ENCODE data around the gene ITGA7. TPM values are rescaled to one million over a fixed set of nuclear protein-coding genes. Genes with fewer than 3 reads are reported as not detected.

ITGA7 gene
- total RNA-seq, 4 donors from 2014 or later = 7.9 to 16.9 (median 9.8) TPM

DNA sequence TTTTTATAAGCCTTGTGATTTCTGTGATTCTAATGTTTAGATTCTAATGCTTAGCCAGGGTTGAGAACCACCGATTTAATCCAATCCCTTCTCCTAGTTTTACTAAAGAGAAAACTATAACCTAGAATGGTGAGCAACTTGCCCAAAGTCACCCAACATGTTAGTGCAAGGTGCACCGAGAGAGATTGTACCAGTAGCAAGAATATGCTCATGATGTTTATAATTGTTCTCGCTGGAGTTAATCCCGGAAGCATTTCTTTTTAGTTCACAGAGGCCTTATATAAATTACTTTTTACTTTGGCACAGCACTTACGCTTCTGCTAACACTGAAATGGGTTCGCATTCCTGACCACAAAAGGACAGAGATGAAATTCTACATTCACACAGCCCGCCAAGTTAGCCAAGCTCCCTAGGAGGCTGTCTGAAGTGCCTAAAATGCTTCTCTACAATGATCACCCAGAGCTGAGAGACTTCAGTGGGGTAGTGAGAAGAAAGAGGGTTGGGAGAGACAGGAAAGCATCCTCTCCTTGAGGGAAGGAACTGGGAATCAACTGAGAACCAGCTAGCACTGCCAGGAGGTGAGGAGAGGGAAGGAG, 7.6 kb upstream of the ITGA7 start:
- H3K36me3 ChIP-seq = no peaks in the 10 kb centered on the region
- 55 to 56% methylated on average over 7 of the region's 7 CpGs for WGBS, 2 donors
- peak overlapping the region in 2 of 3 donors; percentile 21 to 69 for H3K4me3 ChIP-seq (replicated peaks in 1 of 3)
- intact Hi-C loops (cut with DNase I) = no loop called here
- no peak for TF ChIP-seq POLR2A (IDR thresholded peaks at IDR 0.05)
- TF ChIP-seq, protein P1, sequence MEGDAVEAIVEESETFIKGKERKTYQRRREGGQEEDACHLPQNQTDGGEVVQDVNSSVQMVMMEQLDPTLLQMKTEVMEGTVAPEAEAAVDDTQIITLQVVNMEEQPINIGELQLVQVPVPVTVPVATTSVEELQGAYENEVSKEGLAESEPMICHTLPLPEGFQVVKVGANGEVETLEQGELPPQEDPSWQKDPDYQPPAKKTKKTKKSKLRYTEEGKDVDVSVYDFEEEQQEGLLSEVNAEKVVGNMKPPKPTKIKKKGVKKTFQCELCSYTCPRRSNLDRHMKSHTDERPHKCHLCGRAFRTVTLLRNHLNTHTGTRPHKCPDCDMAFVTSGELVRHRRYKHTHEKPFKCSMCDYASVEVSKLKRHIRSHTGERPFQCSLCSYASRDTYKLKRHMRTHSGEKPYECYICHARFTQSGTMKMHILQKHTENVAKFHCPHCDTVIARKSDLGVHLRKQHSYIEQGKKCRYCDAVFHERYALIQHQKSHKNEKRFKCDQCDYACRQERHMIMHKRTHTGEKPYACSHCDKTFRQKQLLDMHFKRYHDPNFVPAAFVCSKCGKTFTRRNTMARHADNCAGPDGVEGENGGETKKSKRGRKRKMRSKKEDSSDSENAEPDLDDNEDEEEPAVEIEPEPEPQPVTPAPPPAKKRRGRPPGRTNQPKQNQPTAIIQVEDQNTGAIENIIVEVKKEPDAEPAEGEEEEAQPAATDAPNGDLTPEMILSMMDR (IDR thresholded peaks at IDR 0.05) = no peak
- no peaks in the 10 kb centered on the region for H3K9me3 ChIP-seq
- H3K4me1 ChIP-seq = peaks cover 23 to 35% of the 10 kb centered on the region in 2 donors
- H3K27me3 ChIP-seq = no peaks in the 10 kb centered on the region
- H3K27ac ChIP-seq = peak overlapping the region; percentile 70 to 88 (median 87)
- DNase-seq = no peak

DNA sequence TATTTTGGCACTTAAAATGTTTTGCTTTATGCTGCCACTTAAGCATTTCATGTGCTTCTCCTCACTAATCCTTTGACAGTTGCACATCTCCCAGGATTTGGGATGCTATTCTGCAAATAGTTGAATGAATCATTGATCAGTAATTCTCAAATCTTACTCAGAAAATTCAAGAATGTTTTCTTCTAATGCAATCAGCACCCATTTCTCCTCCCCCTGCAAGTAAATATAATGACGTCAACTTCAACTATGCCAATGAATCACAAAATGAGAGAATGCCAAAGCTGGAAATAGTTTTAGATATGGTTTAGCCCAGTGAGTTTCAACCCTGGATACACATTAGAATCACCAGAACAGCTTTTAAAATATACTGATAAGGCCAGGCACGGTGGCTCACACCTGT, 6.0 kb upstream of the ITGA7 start:
- H3K27ac ChIP-seq = no peak overlapping the region
- H3K4me3 ChIP-seq (replicated peaks in 1 of 3) = no peak overlapping the region
- H3K4me1 ChIP-seq = peaks cover 23 to 27% of the 10 kb centered on the region in 2 donors

DNA sequence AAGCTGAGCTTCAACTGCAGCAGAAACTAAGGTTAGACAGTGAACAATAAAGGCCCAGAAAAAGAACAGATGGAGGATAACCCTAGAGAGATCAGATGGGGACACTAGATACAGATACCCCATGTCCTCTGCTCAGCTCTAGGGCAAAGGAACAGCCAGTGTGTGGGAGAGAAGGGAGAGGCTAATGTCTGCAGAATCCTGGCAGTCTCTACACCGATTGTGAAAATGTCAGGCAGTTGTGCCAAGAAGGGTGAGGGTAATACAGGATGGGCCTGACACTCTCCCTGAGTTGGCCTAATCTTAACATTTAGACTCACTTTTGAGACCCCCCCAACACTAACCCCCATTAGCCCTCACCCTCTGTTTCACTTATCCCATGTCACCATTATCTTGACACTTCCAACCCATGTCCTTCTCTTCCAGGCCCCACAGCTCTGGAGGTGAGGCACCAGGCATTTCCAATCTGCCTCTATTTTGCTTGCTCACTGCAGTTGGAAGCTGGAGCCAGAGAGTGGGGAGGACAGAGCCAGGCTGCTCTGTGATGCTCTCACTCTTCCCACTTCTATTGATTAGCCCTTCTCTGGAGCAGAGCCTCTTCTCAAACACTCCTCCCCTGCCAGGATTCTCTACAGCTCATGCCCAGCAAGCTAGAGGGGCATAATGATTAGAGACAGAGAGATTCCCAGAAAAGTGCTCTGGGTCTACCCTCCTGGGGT, 5.2 kb upstream of the ITGA7 start:
- peaks cover 25 to 28% of the 10 kb centered on the region in 2 donors for H3K4me1 ChIP-seq
- no peaks in the 10 kb centered on the region for H3K9me3 ChIP-seq
- no peaks in the 10 kb centered on the region for H3K27me3 ChIP-seq
- TF ChIP-seq, protein P1 (IDR thresholded peaks at IDR 0.05) = no peak
- no peak for TF ChIP-seq POLR2A (IDR thresholded peaks at IDR 0.05)
- intact Hi-C loops (cut with DNase I) = no loop called here
- H3K36me3 ChIP-seq = no peaks in the 10 kb centered on the region
- H3K4me3 ChIP-seq (replicated peaks in 1 of 3) = no peak overlapping the region
- 38 to 64% methylated on average over 1 of the region's 1 CpG for WGBS, 2 donors
- H3K27ac ChIP-seq = no peak overlapping the region
- DNase-seq = no peak

More for the DNA sequence above, 6.0 kb upstream of the ITGA7 start:
- no peaks in the 10 kb centered on the region for H3K36me3 ChIP-seq
- 86% methylated on average over 2 of the region's 2 CpGs for WGBS, 2 donors
- H3K9me3 ChIP-seq = no peaks in the 10 kb centered on the region
- intact Hi-C loops (cut with DNase I) = no loop called here
- DNase-seq = no peak
- TF ChIP-seq POLR2A (IDR thresholded peaks at IDR 0.05) = no peak
- TF ChIP-seq, protein P1 (IDR thresholded peaks at IDR 0.05) = no peak
- no peaks in the 10 kb centered on the region for H3K27me3 ChIP-seq

DNA sequence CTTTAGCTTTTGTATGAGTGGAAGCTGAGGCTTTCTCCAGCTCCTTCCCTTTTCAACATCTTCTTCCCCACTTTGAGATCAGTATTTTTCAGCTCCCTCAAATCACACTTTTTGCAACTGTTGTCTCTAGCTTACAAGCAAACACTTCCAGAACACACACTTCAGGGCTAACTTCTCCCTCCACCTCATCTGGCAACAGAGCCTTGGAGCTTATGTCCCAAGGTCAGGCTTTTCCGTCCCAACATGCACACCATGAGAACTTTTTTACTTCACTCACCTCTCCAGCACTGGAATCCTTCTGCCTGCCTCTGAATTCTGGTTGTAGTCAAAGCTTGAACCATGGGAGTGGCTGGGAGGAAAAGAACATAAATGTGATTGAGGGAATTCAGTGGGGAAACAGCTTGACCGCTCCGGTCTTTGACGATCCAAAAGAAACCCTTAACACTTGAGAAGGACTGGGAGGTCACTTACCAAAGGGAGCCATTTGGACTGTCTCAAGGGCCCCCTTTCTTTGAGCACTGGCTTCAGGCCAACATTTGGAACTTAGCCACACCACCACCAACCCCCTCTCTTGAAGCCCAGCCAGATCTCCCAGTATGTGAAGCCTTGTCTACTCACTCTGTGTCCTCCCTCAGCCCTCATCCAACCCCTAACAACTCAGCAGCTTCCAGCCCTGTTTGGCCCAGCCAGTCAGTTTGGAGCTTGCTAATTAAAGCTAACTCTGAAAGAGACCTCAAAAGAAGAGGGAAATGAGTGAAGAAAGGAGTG, 4.3 kb upstream of the ITGA7 start:
- no peaks in the 10 kb centered on the region for H3K27me3 ChIP-seq
- WGBS, 2 donors = 37 to 46% methylated on average over 4 of the region's 4 CpGs
- H3K9me3 ChIP-seq = no peaks in the 10 kb centered on the region
- H3K27ac ChIP-seq = no peak overlapping the region
- no peaks in the 10 kb centered on the region for H3K36me3 ChIP-seq
- intact Hi-C loops (cut with DNase I) = no loop called here
- peaks cover 19 to 26% of the 10 kb centered on the region in 2 donors for H3K4me1 ChIP-seq
- no peak overlapping the region for H3K4me3 ChIP-seq (replicated peaks in 1 of 3)
- TF ChIP-seq, protein P1 (IDR thresholded peaks at IDR 0.05) = no peak
- TF ChIP-seq POLR2A (IDR thresholded peaks at IDR 0.05) = no peak
- DNase-seq = no peak
